GM21390 (cell line): ENCODE data around the gene MYL10.

ENCODE experiments used
- ATAC-seq: cut with Tn5 transposase; IDR thresholded peaks from one replicate; pipeline ENCODE4 v1.9.1; 2021; ENCODE audit not compliant: unreplicated experiment

The MYL10 gene

DNA sequence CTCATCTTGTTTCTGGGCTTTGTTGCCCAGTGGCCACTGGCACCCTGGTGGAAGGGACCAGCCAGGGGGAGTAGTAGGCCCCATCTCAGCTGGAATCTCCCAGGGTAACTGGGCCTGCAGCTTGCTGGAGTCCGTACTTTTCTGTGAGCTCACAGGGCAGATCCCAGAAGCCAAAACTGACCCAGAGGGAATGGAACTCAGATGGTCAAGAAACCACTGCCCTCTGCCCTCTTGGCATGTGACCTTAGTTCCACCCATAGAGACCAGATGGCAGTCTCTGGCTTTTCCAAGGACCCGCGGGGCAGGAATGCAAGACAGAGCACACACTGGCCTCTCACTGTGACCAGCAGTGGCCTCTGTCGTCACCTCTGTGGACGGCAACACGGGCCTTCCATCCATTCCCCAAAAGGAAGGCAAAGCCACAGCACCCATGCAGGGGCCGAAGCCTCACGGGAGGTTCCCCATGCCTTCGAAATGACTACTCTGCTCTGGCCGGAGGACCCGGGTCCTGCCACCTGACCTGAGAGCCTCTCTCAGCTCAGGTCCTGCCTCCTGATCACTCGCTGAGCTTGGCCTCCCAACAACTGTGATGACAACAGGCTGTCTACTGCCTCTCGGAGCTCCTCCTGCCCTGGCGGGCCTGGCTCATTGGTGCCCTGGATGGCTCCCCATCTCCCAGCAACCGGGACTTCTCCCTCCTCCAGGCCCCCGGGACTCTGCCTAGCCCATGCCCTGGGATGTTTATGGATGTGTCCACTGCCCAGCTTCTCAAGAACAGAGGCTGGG lies 29.9 kb downstream of the MYL10 start:
- ATAC-seq, result no peak

DNA sequence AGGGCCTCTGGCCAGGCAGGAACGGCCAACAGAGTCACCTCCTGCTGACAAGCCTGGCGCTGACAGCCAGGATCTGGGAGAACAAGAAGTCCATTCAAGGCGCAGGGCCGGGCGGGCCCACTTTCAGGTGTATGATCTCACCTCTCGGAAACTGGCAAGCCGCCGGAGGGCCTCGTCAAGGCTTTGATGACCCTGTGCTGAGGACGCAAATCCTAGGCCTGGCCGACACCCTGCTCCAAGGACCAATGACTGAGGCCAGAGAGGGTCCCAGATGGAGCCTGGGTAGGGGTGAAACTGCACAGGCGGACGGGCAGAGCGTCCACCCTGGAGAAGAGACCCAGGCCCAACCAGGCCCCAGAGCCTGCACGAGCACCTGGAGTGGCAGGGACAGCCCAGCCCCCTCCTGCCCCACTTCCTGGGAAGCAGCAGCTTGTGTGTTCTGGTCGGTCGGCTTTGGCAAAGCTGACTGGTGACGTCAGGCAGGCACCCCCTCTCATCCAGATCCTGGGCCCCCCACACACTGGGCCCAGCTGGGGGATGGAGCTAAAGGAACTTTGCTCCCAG lies 30.6 kb downstream of the MYL10 start:
- ATAC-seq, result no peak

DNA sequence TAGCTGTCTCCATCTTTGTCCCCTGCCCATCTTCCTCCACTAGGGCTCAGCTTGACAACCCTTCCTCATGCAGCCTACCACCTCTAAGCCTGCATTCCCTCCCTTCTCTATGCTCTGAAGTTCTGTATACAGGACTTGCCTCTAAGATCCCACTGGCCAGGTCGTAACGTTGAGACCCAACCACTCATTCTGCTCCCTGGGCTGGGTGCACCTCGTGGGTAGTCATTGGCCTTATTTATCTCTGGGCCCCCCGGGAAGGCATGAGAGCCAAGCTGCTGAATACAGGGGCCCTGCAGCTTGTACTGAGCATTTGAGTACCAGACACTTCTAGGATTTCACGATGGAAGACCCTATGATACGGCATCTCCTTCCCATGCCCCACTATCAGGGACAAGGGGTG lies 31.2 kb downstream of the MYL10 start:
- no peak for ATAC-seq

DNA sequence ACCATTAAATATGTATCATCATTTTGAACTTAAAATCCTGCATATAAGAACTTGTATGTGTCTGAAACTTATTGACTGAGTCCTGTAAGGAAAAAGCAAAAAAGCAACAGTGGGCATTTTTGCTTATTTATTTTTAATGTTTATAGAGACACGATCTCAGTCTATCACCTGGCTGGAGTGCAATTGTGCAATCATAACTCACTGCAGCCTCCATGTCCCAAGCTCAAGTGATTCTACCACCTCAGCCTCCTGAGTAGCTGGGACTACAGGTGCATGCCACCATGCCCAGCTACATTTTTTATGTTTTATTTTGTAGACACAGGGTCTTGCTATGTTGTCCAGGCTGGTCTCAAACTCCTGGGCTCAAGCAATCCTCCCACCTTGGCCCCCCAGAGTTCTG lies 32.2 kb downstream of the MYL10 start:
- ATAC-seq, result no peak

DNA sequence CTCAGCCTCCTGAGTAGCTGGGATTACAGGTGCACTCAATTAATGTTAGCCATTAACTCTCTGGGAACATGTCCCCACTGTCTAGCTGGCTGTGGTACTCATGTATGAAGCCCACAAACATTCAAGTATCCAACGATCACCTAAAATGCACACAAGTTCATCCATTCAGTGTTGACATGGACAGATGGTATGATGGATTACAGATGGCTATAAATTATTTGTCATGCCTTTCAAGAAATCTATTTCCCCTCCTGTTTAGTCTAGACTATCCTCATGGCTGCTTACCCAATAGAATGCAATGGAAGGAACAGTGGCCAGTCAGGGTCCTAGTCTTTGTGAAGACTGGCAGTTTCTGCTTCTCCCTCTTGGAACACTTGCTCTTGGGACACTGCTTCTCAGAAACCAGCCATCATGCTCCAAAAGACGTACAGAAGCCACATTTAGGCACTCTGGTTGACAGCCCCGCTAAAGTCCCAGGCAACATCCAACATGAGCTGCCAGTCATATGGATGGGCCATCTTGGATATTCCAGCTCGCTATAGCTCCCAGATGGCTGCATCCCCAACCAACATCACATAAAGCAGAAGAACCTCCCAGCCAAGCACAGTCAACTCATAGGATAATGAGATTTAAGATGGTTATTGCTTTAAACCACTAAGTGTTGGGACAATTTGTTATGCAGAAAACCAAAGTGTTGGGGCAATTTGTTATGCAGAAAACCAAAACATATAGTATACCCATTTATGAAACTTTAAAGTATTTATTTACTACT lies 33.1 kb downstream of the MYL10 start:
- ATAC-seq, result no peak

GRCh38 chr7:101595246-101595645 lies 33.9 kb downstream of the MYL10 start:
- ATAC-seq, result no peak

GRCh38 chr7:101594790-101595189 lies 34.3 kb downstream of the MYL10 start:
- ATAC-seq, result no peak

DNA sequence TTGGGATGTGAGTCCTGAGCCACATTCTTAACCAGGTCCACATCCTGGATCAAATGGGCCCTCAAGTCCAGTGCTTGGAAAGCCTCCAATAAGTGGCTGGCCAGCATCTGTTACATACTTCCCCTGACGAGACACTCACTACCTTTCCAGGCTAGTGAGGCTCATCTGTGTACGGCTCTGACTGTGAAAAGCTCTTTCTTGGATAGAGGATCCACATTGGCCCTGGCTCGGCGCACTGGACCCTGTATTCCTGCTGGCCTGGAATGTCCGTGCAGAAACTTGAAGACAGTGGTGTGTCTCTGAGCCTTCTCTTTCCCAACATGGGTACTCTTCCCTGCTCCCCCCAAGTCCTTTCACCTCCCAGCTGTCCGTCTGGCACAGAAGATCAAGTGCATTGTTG lies 35.5 kb downstream of the MYL10 start:
- ATAC-seq, result no peak

DNA sequence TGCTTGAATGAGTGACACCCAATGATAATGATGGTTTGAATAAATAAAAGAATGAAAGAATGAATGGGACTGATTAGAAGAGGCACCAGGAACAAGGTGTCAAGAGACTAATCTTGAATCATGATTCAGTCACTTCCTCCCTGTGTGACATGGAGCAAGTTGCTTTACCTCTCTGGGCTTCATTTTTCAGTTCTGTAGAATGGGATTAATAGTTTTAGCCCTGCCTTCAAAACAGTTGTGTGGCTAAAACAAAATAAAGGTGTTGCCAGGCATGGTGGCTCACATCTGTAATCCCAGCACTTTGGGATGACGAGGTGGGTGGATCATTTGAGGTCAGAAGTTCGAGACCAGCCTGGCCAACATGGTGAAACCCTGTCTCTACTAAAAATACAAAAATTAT lies 37.6 kb downstream of the MYL10 start:
- ATAC-seq, result no peak

DNA sequence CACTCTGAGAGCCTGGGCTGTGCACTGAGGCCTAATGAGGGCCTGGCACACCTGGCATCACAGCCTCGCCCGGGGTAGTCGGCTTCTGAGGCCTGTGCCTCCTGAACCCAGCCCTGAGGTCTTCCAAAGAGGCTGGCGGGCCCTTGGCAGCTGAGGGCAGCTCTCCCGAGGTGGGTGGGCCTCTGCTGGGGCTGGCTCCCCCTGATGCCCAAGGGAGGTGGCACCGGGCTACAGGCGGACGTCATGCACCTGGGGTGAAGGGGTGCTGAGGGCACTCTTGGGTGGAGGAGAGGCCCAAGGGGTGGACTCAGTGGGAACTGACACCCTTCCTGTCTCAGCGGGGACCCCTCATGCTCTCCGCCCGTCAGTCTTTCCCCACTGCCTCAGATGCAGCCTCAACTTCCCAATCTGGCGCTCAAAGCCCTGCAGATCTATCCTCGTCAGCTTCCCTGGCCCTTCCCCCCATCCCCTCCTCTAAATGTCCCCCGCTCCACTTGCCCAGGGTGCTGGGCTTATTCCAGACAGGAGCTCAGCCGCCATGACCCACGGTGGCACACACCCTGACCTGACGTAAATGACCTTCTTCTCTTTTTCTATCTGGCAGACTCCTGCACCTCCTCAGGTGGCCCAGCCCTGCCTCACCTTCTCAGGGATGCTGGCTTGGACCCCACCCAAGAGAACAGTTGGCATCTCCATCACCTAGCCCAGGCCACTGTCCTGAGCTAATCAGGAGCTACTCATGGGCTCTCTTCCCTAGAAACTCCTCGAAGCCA lies 38.2 kb downstream of the MYL10 start:
- ATAC-seq, result no peak

DNA sequence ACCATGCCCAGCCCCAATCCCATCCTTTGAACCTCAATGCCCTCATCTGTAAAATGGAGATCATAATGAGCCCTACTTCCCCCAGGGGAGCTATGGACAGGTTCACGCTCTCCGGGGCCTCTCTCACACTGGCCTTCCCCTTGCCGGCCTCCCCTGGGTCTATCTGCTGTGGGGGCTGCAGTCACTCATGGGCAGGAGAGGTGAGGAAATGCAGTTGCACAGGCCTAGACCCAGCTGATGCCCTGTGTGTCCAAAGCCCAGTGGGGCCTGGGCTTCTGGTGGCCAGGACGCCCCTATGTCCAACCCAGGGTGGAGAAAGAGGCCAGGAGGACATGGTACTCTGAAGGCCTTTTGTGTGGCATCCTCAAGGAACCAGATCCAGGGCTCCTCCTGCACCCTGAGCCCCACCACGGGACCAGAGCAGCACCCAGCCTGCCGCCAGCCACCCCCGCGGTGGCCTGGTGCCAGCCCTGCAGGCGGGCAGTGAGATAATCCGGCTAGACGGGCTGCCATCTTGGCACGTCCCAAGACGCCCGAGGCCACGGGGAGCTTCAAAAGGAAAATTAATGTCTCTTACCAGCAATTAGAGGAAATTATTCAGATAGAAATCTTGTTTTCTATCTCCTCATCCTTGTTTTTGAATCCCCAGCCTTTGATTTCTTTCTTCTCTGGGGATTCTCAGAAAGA lies 39.0 kb downstream of the MYL10 start:
- no peak for ATAC-seq

- ATAC-seq, result no peak
Observed at GRCh38 chr7:101589052-101589451, 40.0 kb downstream of the MYL10 start.

DNA sequence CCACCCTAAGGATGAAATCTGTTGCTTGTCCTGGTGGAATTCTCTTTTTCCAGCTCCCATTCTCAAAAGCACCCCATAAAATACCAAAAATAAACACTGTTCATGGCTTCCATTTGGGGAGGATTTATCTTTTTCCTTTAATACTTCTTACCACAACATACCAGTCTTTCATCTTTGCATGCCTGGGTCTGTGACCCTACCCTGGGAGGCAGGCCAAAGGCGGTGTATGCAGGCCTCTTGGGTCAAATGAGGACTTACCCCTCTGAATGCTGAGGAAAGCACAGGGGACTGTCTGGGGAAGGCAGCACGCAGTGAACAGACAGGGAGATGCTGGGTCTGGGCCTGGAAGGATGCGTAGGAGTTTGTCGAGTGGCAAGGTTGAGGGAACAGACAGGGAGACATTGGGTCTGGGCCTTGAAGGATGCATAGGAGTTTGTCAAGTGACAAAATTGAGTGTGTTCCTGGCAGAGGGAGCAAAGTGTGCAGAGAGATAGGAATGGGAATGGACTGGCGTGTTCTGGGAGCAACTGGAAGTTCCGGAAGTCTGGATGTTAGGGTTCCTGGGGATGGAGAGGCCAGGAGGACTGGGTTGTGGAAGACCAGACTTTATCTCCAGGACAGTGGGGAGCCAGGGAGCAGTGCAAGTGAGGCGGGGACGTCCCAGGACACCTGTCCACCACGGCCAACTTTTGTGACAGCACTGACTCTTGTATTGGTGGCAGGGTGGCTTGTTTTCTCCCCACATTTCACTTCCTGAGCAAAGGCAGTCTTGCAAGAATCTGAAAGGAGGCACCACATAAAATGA lies 40.8 kb downstream of the MYL10 start:
- no peak for ATAC-seq

DNA sequence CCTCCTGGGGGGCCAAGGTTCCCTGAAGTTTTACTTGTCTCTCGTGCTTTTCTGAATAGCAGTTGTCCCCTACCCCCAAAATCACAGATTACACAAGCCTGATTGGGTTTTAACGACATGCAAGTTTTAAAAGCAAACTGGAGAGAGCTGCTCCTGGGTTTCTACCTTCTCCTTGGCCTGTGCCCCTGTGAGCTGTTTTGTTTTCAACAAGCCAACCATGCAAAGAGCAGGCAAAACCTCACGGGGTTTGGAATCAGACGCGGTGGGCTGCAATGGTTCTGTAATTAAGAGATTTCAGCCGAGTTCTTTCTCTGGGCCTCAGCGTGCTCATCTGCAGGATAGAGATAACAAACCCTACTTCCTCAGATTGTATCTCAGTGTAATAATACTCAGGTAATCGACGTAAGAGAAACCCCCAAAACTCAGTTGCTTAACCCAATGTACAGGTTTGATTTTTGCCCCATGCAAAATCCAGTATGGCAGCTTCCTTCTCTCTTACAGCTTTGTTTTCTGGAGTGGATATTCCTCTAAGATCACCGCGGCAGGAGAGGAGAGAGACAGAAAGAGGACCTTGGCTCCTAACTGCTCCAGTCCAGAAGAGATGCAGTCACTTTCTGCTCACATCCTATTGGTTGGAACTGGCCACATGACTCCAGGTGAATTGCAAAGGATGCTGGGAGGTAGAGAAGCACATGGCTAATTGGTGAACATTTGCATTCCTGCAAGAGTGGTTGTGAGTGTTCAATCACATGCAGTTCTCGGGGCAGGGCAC lies 42.0 kb downstream of the MYL10 start:
- ATAC-seq, result no peak

- no peak for ATAC-seq
Observed at GRCh38 chr7:101586078-101586905, 42.8 kb downstream of the MYL10 start.

DNA sequence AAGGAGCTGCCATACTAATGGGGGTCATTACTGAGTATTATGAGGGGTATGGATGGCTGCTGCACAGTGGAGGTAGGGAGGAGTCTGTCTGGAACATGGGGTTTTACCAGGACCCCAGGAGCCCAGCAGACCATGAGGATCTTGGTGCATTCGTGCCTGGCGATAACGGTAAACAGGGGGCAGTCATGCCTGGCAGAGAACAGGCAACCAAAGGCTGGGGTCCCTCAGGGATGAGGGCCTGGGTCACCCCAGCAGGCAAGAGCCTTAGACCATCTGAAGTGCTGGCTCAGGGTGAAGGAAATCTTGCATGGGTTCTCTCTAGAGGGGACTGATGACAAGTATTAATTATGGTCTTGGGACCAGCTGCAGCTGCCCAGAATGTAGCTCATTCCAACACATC lies 46.1 kb downstream of the MYL10 start:
- no peak for ATAC-seq

GRCh38 chr7:101581891-101582290 lies 47.2 kb downstream of the MYL10 start:
- ATAC-seq, result no peak

GRCh38 chr7:101580596-101580995 lies 48.5 kb downstream of the MYL10 start:
- no peak for ATAC-seq
